TTC549 (cell line): ENCODE measurements around the gene SLC25A4.
"Not testable (repeated sequence)": the region's sequence is repeated elsewhere in the genome, so short reads cannot be mapped to it uniquely, and the experiment has no call there.

ENCODE experiments used
- FAIRE-seq: peaks from 2 replicates; lab custom pipeline; 2012; peaks lifted over from hg19 to GRCh38; lab: Jason Lieb, UNC

Gene SLC25A4

DNA sequence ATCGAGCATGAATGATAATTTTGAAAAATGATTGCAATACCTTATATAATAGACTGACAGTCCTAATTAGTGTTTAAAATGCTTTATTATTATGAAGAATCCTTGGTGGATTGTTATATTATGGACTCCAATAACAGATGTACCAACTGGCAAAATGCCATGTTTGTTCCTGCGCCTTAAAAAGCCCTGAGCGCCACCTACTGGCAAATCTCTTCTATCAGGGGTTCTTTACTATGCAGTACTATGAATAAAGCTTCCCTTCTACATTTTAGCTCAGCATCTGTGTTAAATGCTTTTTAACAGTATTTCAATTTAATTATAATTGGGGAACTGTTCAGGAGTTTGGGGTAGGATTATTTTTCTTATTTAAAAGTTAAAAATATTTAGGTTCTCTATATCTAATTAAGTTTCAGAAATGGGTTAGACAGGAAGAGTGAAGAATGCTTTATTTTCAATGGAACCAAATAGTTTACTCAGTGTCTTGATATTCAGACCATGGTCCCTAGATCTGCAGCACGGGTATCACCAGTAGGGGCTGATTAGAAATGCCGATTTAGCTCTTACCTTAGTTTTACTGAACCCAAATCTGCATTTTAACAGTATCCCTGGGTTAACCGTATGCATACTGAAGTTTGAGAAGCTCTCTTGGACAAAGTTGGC lies 40.7 kb downstream of the SLC25A4 start:
- FAIRE-seq: peak; percentile 95

DNA sequence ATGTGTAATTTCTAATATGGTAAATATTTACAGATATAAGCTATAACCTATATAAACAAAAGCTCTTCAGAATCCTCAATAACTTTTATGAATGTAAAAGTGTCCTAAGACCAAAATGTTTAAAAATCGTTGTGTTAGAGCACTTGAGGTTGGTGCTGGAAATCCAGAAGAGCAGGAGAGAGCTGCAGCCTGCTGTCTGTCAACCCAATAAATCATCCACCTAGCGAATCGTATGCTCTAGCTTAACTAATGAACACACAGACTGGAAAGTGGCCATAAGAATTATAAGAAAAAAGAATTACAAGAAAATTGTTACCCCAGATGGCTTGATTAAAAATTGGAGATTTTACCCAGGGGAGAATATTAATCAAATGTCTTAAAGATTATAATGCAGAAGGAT lies 43.7 kb downstream of the SLC25A4 start:
- no peak for FAIRE-seq

DNA sequence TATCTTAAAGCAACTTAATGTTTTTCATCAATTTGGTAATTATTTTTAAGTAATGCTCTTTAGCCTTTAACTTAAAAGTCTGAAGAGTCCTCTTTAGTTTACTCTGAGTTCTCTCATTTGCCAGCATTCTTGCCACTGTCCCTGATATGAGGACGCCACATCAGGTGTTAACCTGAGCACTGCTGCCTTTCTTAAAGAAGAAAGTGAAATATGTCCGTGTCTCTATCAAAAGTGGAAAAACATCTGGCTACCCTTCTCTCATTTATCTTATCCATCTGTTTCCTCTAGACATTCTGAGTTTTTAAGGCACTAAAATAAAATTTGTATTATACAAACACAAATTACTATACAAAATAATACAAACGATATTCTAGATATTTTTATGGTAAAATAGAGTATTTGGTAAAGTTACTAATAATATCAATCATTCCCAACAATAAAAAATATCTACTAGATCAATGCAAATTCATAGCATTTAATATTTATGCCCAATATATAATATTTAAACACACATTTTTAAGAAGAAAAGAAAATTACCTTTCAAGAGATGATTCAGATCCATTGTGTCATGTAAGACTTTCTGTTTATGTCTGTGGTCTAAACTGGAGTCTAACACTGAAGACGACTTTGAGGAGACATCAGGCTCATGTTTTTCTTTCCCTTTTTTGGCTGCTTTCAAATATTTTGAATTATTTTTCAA lies 46.7 kb downstream of the SLC25A4 start:
- no peak for FAIRE-seq

DNA sequence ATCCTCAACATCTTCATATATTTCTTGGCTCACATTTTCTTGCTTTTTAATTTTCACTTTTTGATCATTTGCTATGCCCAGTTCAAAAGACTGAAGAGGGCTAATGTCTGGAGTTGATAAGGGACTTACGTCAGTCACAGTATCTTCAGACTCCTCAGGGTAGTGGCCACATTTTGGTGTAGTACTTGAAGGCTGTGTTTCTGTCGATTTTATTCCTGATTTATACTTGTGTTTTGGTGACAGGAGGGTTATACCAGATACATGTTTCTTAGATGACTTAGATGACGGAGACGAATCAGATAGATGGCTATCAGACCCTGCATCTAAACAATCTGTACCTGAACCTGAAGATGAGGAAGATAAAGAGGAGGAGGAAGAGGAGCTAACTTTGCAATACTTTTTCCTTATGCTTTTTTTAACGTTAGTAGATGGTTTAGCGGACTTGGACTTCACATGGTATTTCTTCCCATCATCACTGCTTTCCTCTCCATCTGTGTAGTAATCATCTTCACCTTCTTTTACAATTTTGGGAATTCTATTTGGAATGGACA lies 47.3 kb downstream of the SLC25A4 start:
- FAIRE-seq: no peak

DNA sequence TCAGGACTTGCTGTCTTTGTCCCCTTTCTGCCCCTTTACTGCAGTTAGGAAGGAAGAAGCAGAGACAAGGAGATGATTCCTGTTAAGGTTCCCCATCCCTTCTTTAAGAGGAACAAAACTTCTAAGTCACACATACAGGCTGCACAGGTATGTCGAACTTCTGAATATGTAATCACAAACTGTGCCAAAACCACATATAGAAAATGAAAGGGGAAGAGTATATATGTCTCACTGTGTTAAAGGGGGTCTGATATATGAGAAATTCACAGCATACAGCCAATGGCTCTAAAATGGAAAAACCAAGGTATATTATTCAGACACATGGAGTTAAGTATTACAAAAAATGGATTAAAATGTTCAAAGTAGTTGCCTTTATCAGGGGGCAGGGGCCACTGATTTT lies 49.0 kb downstream of the SLC25A4 start:
- FAIRE-seq: no peak

DNA sequence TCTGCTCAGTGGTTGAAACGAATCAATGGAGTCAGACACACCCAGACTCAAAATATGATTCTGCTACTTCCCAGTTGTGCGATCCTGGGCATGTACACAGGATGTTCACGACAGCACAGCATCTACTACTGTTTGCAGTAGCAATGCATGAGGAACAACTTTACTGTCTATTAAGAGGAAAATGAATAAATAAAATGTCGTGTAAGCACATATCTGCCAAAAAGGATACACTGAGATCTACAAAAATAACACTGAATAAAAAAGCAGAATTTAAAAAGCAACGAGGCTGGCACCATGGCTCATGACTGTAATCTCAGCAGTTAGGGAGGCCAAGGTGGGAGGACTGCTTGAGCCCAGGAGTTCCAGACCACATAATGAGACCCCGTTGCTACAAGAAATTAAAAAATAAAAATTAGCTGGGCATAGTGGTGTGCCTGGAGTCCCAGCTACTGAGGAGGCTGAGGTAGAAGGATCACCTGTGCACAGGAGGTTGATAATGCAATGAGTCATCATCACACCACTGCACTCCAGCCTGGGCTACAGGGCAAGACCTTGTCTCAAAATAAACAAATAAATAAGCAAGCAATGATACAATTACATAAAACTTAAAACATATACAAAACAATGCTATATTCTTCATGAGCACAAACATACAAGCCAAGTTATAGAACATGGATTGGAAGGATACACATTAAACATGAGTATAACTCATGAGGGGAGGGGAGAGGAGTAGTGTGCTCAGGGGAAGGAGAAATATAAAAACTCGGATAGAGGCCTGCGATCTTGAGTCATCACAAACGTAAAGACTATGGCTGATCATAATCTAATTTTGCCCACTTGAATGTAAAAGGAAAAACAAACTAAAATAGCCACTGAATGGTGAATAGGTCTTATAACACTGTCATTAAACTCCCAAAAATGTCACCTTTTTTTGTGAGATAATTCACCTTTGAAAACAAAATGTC lies 52.1 kb downstream of the SLC25A4 start:
- FAIRE-seq: no peak

DNA sequence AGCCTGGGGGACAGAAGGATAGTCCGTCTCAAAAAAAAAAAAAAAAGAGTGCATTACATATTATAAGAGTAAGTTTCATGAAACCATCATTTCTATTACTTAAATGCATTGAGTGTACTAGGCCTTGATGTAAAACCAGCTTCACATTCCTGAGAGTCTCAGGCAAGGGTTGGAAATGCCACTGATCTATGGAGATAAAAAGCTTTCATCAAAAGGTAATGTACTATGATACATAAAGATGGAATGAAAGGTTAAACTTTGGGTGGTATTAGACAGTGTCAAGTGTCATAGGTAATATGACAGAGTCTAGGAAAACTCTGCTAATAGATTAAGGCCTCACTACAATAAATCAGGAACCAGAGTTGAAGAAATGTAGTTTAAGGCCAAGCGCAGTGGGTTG lies 53.4 kb downstream of the SLC25A4 start:
- FAIRE-seq: no peak

DNA sequence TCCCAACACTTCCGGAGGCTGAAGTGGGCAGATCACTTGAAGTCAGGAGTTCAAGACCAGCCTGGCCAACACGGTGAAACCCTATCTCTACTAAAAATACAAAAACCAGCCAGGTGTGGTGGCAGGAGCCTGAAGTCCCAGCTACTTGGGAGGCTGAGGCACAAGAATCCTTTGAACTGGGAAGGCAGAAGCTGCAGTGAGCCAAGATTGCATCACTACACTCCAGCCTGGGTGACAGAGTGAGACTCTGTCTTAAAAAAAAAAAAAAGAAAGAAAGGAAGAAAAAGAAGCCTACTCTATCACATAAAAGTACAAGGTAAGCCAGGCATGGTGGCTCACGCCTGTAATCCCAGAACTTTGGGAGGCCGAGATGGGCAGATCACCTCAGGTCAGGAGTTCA lies 55.1 kb downstream of the SLC25A4 start:
- FAIRE-seq: not testable (repeated sequence)
